Gastrocnemius medialis (tissue), 4 donors: ENCODE data around the gene GSTP1.

Experiments
- POLR2A ChIP-seq, 2 donors: fragments of 450-650 bp; IDR thresholded peaks; one replicate each; pipeline ENCODE4 v1.6.1; 2017; ENCODE audit warnings: antibody characterized with exemption in 2 of 2, mild to moderate bottlenecking in 2 of 2, moderate library complexity in 2 of 2
- TF ChIP-seq, protein P1 (sequence below), 5 experiments: fragments of 450-650 bp in 3 of 5; fragments of 200-600 bp in 2 of 5; sonication (generic) in 2 of 5; IDR thresholded peaks in 4 of 5; conservative IDR thresholded peaks in 1 of 5; 1 replicate in 4 of 5; 2 replicates in 1 of 5; pipeline ENCODE4 v1.5.1; 2016 to 2019; ENCODE audit warnings: antibody characterized with exemption in 5 of 5, mild to moderate bottlenecking in 3 of 5, moderate library complexity in 3 of 5

DNA sequence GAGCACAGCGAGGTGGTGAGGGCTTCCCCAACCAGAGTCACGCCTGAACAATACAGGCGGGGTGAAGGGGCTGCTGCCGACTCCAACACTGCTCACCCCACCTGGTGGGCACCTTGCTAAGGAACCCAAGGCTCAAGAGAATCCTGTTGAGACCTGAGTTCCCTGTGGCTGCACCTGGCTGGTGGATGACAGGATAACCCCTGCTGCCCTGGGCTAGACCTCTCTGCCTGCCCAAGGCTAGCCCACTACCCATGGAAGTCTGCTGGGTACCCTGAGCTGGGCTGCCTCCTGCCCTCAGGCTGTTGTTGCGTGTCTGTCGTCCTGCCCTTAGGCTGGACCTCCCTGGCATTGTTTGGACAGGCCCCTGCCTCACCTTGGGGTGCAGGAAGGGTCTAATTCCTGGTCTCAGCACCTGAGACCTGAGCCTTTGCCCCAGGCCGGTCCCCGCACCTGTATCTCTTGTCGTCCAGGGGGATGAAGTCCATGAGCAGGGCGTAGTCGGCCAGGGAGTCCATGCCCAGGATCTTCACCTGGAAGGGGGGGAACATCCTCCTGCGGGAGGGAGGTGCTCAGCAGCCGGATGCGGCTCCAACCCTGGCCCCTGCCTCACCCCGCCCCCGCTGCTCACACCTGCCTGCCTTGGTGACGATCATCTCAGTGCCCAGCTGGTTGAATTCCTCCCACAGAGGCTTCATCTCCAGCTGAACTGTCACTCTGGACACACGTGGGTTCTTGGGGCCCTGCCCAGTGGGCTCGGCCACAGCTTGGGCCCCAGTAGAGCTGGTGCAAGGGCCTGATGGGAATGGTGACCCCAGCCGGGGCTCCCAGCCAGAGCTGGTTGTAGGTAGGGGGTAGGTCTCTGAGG, 51.0 kb downstream of the GSTP1 start:
- TF ChIP-seq, protein P1, sequence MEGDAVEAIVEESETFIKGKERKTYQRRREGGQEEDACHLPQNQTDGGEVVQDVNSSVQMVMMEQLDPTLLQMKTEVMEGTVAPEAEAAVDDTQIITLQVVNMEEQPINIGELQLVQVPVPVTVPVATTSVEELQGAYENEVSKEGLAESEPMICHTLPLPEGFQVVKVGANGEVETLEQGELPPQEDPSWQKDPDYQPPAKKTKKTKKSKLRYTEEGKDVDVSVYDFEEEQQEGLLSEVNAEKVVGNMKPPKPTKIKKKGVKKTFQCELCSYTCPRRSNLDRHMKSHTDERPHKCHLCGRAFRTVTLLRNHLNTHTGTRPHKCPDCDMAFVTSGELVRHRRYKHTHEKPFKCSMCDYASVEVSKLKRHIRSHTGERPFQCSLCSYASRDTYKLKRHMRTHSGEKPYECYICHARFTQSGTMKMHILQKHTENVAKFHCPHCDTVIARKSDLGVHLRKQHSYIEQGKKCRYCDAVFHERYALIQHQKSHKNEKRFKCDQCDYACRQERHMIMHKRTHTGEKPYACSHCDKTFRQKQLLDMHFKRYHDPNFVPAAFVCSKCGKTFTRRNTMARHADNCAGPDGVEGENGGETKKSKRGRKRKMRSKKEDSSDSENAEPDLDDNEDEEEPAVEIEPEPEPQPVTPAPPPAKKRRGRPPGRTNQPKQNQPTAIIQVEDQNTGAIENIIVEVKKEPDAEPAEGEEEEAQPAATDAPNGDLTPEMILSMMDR (IDR thresholded peaks at IDR 0.05 in 4 of 5, conservative IDR thresholded peaks at IDR 0.05 in 1 of 5): no peak
- no peak for TF ChIP-seq POLR2A (IDR thresholded peaks at IDR 0.05)
